ENCODE measurements around the gene GFOD1. TPM values are rescaled to one million over a fixed set of nuclear protein-coding genes. Genes with fewer than 3 reads are reported as not detected.
A peak's percentile ranks its signal among the peaks of the same experiment; 100 is the strongest.

GFOD1 gene
- total RNA-seq, 4 donors from 2014 or later = 4.7 to 26.6 (median 10.1) TPM

GRCh38 chr6:13338038-13338437 lies 149.4 kb downstream of the GFOD1 start:
- intact Hi-C loops (cut with DNase I; ENCODE audit: low total_unique reads) = no loop called here

GRCh38 chr6:13336553-13336952 lies 150.8 kb downstream of the GFOD1 start:
- intact Hi-C loops (cut with DNase I; ENCODE audit: low total_unique reads) = no loop called here
- peak; percentile 66 to 83 for DNase-seq
- H3K4me1 ChIP-seq = no peaks in the 10 kb centered on the region
- no peak overlapping the region for H3K27ac ChIP-seq
- H3K36me3 ChIP-seq = no peaks in the 10 kb centered on the region
- H3K9me3 ChIP-seq = no peaks in the 10 kb centered on the region
- TF ChIP-seq CTCF (IDR thresholded peaks at IDR 0.05) (peak; percentile 72 to 90 (median 88)), POLR2A (IDR thresholded peaks at IDR 0.05) (no peak)
- no peak overlapping the region for H3K4me3 ChIP-seq
- H3K27me3 ChIP-seq = no peaks in the 10 kb centered on the region

More at GRCh38 chr6:13338038-13338437, 149.4 kb downstream of the GFOD1 start:
- H3K4me3 ChIP-seq = no peak overlapping the region
- TF ChIP-seq CTCF (IDR thresholded peaks at IDR 0.05) (no peak), POLR2A (IDR thresholded peaks at IDR 0.05) (no peak)
- H3K27ac ChIP-seq = no peak overlapping the region
- no peaks in the 10 kb centered on the region for H3K4me1 ChIP-seq
- DNase-seq = no peak
- no peaks in the 10 kb centered on the region for H3K9me3 ChIP-seq
- H3K27me3 ChIP-seq = no peaks in the 10 kb centered on the region
- no peaks in the 10 kb centered on the region for H3K36me3 ChIP-seq

- H3K27ac ChIP-seq = no peak overlapping the region
- no peaks in the 10 kb centered on the region for H3K4me1 ChIP-seq
- intact Hi-C loops (cut with DNase I; ENCODE audit: low total_unique reads) = no loop called here
- no peak for DNase-seq
- no peak for TF ChIP-seq CTCF (IDR thresholded peaks at IDR 0.05)
- no peak for TF ChIP-seq POLR2A (IDR thresholded peaks at IDR 0.05)
- no peaks in the 10 kb centered on the region for H3K36me3 ChIP-seq
- H3K9me3 ChIP-seq = no peaks in the 10 kb centered on the region
- H3K4me3 ChIP-seq = no peak overlapping the region
- H3K27me3 ChIP-seq = no peaks in the 10 kb centered on the region
Measured at GRCh38 chr6:13334953-13335352, 152.4 kb downstream of the GFOD1 start.

- TF ChIP-seq POLR2A (IDR thresholded peaks at IDR 0.05) (no peak), CTCF (IDR thresholded peaks at IDR 0.05) (no peak)
- Histone ChIP-seq H3K4me3 (no peak overlapping the region), H3K4me1 (no peaks in the 10 kb centered on the region), H3K27me3 (no peaks in the 10 kb centered on the region), H3K9me3 (no peaks in the 10 kb centered on the region), H3K36me3 (no peaks in the 10 kb centered on the region), H3K27ac (no peak overlapping the region)
- intact Hi-C loops (cut with DNase I; ENCODE audit: low total_unique reads) = no loop called here
- no peak for DNase-seq
Measured at GRCh38 chr6:13332349-13332706, 155.1 kb downstream of the GFOD1 start.

- no peak for DNase-seq
- H3K4me1 ChIP-seq = no peaks in the 10 kb centered on the region
- no peak overlapping the region for H3K27ac ChIP-seq
- intact Hi-C loops (cut with DNase I; ENCODE audit: low total_unique reads) = no loop called here
- no peaks in the 10 kb centered on the region for H3K27me3 ChIP-seq
- TF ChIP-seq CTCF (IDR thresholded peaks at IDR 0.05) (peak; percentile 43 to 54 (median 50)), POLR2A (IDR thresholded peaks at IDR 0.05) (no peak)
- no peak overlapping the region for H3K4me3 ChIP-seq
- H3K9me3 ChIP-seq = no peaks in the 10 kb centered on the region
- H3K36me3 ChIP-seq = no peaks in the 10 kb centered on the region
Measured at GRCh38 chr6:13331516-13332348, 155.7 kb downstream of the GFOD1 start.
